Activated CD4-positive, alpha-beta T cell treated with anti-CD3 and anti-CD28 coated beads, Interleukin-2, amount 50 U/mL, for 4 hours (primary cell): ENCODE measurements around the gene UGT3A1.
"Not testable (repeated sequence)": the region's sequence is repeated elsewhere in the genome, so short reads cannot be mapped to it uniquely, and the experiment has no call there.

Source experiments
- DNase-seq, 2 experiments: peaks; one replicate each; pipeline ENCODE4 v3.0.0-alpha.2; 2020

Gene UGT3A1

GRCh38 chr5:35990941-35991611 is at the start of gene UGT3A1:
TSS of gene UGT3A1 (minus strand) at chr5:35991390. CDS start at chr5:35991240, 150 bp downstream.
- no peak for DNase-seq

GRCh38 chr5:36035696-36036095 is 44.5 kb upstream of the UGT3A1 start:
- DNase-seq, result no peak

- not testable (repeated sequence) for DNase-seq
Measured at GRCh38 chr5:36034536-36035134, 43.4 kb upstream of the UGT3A1 start.

GRCh38 chr5:36033486-36033885 is 42.3 kb upstream of the UGT3A1 start:
- DNase-seq, result no peak

GRCh38 chr5:36033047-36033446 is 41.9 kb upstream of the UGT3A1 start:
- DNase-seq, result no peak

GRCh38 chr5:36031223-36031622 is 40.0 kb upstream of the UGT3A1 start:
- no peak for DNase-seq

- no peak for DNase-seq
Measured at GRCh38 chr5:36029914-36030313, 38.7 kb upstream of the UGT3A1 start.

GRCh38 chr5:36028816-36029465 is 37.8 kb upstream of the UGT3A1 start:
- DNase-seq, result no peak

- no peak for DNase-seq
Measured at GRCh38 chr5:36027711-36028110, 36.5 kb upstream of the UGT3A1 start.

- DNase-seq, result no peak
Measured at GRCh38 chr5:36026706-36027465, 35.7 kb upstream of the UGT3A1 start.

- DNase-seq, result not testable (repeated sequence)
Measured at GRCh38 chr5:36022246-36022645, 31.1 kb upstream of the UGT3A1 start.

- DNase-seq, result not testable (repeated sequence)
Measured at GRCh38 chr5:36019584-36019983, 28.4 kb upstream of the UGT3A1 start.

GRCh38 chr5:36017622-36018021 is 26.4 kb upstream of the UGT3A1 start:
- DNase-seq, result no peak

- DNase-seq, result no peak
Measured at GRCh38 chr5:36017004-36017403, 25.8 kb upstream of the UGT3A1 start.

- DNase-seq, result no peak
Measured at GRCh38 chr5:36013182-36013581, 22.0 kb upstream of the UGT3A1 start.

GRCh38 chr5:36009698-36010097 is 18.5 kb upstream of the UGT3A1 start:
- DNase-seq, result no peak

- DNase-seq, result no peak
Measured at GRCh38 chr5:36007366-36007765, 16.2 kb upstream of the UGT3A1 start.

GRCh38 chr5:36006163-36006562 is 15.0 kb upstream of the UGT3A1 start:
- no peak for DNase-seq

- DNase-seq, result no peak
Measured at GRCh38 chr5:36001032-36001431, 9.8 kb upstream of the UGT3A1 start.

- DNase-seq, result no peak
Measured at GRCh38 chr5:35999547-35999946, 8.4 kb upstream of the UGT3A1 start.

GRCh38 chr5:35996076-35996475 is 4.9 kb upstream of the UGT3A1 start:
- DNase-seq, result no peak

- no peak for DNase-seq
Measured at GRCh38 chr5:35990520-35990919, 670 bp downstream of the UGT3A1 start.

- no peak for DNase-seq
Measured at GRCh38 chr5:35988529-35988928, 2.7 kb downstream of the UGT3A1 start.

GRCh38 chr5:35987776-35988175 is 3.4 kb downstream of the UGT3A1 start:
- no peak for DNase-seq
